NCI-H524 treated with DMSO at 0.1 percent for 48 hours (cell line): ENCODE results near the gene AGBL4.

Experiments used
- DNase-seq: peaks from one replicate; lab custom pipeline; 2025; lab: John Stamatoyannopoulos, UW

The AGBL4 gene

DNA sequence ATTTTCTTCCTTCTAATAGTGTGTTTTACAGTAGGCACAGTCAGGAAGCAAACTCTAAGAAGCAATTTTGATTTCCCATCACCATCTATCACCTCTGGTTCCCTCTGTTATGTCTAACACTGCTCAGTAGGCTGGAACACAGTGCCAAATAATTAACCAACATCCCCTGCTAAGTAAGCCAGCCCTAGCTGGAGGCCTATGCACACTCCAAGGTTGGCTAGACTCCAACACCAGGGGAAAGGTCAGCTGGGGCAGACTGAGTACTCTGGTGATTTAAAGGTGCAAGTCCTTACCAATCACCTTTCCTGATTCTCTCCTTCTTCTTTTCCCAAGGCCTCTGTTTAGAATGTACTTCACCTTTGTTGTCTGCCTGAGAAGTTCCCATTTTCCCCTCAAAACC, 1200.6 kb downstream of the AGBL4 start:
- no peak for DNase-seq

DNA sequence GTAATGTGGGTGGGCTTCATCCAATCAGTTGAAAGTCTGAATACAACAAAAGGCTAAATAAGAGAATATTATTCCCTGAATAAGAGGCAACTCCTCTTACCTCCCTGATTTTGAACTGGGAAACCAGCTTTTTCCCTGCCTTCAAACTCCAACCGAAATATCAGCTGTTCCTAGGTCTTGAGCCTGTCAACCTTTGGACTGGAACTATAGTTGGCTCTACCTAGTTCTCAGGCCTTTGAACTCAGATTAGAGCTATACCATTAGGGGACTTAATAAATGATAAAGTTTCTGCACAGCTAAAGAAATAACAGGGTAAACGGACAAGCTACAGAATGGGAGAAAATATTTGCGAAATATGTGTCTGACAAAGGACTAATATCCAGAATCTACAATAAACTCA, 1203.3 kb downstream of the AGBL4 start:
- no peak for DNase-seq

DNA sequence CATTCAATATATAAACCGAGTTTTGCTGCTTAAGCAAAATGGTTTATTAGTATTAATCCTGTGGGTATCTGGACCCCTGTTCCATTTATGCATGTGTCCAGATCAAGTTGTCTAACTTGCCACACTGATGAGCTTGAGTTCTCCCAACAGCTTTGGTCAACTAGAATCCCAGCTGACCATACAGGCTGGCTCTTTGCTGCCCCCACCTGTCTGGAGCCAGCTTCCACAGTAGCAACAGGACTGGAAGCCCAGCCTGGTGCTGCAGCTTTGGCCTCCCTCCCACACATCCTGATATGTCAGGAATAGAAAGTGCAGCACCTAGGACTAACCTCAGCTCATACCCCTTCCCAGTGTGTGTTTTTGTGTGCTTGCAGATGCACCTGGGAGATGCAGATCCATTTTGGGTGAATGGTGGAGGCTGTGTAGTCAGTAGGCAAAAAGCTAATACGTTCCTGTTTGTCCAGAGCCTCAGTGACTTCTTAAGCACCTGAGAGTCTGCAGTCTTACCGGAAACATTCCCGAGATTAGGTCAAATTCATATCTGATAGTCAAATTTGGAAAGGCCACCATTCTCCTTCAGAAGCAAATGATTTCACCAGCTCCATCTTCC, 1206.1 kb downstream of the AGBL4 start:
- DNase-seq, result no peak

DNA sequence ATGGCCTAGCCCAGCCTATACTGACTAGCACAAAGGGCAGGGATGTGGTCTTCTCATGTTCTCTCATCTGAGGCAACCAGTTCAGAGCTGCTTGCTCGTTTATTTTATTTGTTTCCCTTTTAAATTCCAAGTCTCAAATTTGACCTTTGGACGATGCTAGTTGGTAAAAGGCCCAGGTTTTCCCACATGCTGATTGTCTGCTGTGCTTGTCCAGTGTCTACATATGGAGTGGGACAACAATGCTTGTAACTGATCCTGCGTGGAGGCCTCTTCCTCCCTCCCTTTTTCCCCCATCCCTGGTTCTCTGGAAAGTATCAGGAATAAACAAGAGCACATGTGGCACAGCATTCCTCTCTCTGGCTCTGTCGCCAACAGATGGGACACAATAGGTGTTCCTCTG, 1213.0 kb downstream of the AGBL4 start:
- DNase-seq, result no peak

- no peak for DNase-seq
Measured at GRCh38 chr1:48808496-48808895, 1215.3 kb downstream of the AGBL4 start.

DNA sequence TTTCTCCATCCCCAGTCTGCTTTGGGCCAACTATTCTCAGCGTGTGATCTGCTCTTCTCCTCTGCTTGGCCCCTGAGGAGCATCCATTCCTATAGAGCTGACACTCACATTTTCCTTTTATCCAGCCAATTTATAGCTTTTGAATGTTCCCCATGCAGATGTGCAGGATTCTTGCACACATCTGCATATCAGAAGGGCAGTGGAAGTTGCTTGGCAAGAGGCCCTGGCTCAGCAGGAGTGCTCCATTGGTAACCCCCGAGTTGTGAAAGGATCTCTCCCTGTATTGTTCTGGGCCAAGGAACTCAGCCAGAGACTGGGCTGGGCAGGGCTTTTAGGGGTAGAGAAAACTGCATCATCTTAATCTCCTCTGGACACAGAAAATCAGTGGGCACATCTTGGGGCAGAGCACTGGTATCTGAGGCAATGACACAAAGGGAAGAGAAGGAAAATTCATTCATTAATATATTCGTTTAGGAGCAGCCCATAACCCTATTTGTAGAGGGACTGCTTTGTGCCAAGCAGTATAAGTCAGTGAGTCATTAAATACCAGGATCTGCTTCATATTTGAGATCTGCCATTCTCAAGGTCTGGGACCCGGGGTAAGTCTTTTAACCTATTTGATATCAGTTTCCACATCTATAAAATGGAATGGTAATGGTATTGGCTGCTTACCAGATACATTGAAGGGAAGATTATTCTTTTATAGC, 1216.0 kb downstream of the AGBL4 start:
- no peak for DNase-seq

- no peak for DNase-seq
Measured at GRCh38 chr1:48803474-48803873, 1220.3 kb downstream of the AGBL4 start.

DNA sequence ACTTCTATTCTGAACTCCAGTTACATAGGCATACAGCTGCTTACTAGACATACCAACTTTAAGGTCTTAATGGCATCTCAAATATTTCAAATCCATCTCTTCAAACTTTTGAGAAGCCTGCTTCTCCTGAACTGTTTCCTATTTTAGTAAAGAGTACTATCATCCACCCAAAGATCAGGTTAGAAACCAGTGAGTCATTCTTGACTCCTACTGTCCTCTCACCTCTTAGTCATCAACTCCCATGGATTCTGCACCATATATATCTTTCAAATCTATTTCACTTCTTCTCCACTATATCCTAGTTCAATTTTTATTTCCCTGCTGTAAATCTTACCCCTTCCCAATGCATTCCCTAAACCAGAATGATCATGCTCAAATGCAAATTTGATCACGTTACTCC, 1228.9 kb downstream of the AGBL4 start:
- DNase-seq, result no peak

DNA sequence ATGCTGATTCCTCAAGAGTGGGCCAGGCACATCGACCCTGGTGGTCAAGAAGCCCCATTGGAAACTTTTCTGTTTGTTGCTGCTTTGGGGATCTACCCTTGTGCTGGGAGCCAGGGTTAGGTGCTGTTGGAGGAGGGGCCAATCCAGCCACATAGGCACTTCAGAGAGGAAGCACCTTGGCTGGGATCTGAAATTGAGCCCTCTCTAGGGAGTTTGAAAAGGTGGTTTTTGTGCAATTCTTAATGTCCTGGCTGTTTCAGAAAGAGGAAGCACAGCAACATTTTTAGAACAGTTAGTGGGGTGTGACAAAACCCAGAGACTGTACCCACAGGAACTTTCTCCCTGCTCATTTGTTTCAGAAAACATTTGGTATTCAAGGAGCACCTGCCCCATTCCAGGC, 1229.9 kb downstream of the AGBL4 start:
- no peak for DNase-seq

- DNase-seq, result no peak
Measured at GRCh38 chr1:48792961-48793360, 1230.8 kb downstream of the AGBL4 start.

DNA sequence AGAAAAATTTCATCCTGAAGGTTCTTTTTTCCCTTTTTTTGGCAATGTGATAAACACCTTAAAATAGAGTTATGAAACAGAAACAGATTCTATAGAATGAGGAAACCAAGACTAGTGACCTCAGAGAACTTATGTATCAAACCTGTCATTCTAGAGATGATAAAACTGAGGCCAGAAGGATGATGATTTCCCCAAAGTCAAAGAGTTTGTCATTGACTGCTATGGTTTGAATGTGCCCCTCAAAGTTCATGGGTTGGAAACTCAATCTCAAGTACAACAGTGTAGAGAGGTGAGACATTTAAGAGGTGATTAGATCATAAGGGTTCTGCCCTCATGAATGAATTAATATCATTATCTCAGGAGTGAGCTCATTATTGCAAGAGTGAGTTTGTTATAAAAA, 1233.4 kb downstream of the AGBL4 start:
- no peak for DNase-seq

DNA sequence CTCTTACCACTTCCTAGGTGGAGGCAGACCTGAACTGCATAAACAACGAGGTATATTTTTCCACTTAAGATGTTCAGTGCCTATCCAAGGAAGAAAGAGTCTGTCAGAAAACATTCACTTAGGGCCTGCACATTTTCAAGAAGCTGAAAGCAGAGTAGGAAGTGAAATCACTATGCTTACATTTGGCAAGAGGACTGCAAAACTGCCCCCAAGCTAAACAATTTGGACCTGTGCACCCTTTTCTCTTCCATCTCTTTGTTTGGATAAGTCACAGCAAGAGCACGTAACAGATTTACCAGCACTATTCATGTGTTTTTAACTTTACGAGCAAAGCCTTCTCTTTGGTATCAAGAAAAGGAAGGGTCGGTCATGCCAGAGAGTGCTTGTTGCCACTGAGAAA, 1233.9 kb downstream of the AGBL4 start:
- no peak for DNase-seq

GRCh38 chr1:48785869-48786268, 1237.9 kb downstream of the AGBL4 start:
- DNase-seq, result no peak

DNA sequence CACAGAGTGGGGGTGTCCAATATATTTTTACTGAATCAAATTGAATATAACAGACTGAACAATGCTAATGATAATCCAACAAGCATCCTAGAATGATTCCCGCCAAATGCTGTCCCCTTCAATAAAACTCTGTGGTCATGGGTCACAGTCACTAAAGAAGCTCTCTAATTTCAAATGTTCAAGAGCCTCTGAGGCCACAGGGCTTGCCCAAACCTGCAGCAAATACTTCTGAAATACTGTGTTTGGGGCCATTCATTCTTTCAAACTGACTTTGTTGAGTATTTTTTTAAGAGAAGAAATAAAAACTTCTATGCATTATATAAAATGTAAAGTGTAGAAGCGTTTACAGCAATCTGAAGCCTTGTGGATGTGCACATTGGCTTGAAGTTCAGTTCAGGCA, 1239.5 kb downstream of the AGBL4 start:
- no peak for DNase-seq

- no peak for DNase-seq
Measured at GRCh38 chr1:48777219-48777895, 1246.4 kb downstream of the AGBL4 start.

GRCh38 chr1:48776393-48777218, 1247.1 kb downstream of the AGBL4 start, which contains the start of gene BEND5:
TSS of gene BEND5 (minus strand) at chr1:48776891. CDS start at chr1:48776831, 60 bp downstream.
- DNase-seq, result no peak

DNA sequence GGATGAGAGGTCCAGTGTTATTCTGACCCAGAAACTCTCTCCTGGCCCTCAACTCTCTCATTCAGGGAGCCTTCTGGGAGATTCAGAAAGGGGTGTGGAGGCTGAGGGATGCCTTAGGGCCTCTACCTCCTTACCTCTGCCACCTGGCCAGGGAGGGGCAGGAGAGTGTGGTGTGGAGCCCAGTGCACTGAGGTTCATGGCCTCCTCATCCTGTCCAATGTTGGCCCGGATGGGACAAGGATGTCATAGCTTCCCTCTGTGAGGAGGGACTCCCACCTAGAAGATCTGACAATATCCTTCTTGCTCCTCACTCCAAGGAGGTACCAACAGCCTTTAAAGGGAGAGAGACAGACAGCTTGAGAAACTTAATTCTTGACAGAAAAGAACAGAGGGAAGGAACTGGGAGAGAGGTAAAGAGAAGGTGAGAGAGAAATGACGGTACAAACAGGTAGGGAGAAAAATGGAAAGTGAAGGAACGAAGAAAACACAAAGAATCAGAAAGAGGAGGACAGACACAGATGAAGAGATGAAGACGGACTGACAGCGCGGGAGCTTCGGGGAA, 1247.8 kb downstream of the AGBL4 start:
- DNase-seq, result no peak

DNA sequence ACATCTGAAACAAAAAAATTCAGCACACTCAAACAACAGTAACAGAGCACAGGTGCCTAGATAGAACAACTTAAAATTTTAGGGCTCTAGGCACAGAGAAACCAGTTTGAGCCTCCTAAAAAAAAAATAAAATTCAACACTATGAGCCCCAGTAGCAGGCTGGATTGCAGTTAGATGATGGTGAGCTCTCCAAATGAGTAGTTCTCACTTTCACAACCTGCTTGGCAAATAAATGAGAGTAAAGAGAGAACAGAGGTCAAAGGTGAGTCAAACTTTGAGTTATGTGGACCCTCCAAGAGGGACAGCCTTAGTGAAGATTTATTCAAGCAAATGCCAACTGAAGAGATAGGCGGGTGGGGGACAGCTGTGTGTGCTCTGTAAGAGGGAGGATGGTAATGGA, 1250.6 kb downstream of the AGBL4 start:
- DNase-seq, result no peak

GRCh38 chr1:48772211-48772610, 1251.5 kb downstream of the AGBL4 start:
- DNase-seq, result no peak

DNA sequence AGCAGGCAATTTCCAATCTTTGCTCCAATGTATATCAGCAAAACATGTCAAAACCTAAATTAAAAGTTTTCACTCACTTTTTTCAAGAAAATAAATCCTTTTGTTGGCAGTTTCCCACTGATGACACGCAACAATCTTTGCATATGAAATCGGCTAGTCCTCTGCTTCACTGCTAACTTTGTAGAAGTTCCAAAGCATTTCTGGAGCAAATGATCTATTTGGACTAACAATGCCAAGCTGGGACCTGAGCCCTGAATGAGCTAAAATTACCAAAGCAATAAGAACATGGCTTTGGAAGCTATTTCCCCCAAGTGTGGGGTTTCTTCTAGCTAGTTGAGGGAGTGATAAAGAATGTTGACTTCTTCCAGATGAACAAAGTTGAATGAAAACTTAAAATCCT, 1252.2 kb downstream of the AGBL4 start:
- no peak for DNase-seq

DNA sequence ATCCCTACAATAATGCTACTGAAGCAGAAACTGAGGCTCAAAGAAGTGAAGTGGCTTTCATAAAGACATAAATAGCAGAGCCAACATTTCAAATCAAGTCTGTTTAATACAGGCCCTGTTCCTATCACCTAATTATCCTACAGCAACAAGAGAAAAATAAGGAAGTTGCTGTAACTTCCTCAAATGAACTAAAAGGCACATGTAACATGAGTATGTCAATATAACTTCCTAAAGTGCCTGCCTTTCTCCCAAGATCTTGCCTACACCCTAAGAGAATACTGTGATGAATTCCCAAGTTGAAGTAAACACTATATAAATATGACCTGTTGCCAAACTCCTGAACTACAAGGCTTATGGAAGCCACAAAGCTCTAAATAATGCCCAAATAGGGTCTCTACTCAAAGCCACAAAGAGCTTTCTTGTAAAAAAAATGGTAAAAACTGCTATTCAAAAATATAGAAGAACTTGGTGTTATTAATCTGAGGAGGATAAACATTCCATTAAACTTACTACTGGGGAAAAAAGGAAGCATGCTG, 1255.7 kb downstream of the AGBL4 start:
- no peak for DNase-seq

GRCh38 chr1:48765335-48765734, 1258.4 kb downstream of the AGBL4 start:
- DNase-seq, result no peak
